H7 (cell line): ENCODE measurements around the gene RADIL. TPM values are rescaled to one million over a fixed set of nuclear protein-coding genes. Genes with fewer than 3 reads are reported as not detected.
"Not testable (repeated sequence)": the region's sequence is repeated elsewhere in the genome, so short reads cannot be mapped to it uniquely, and the experiment has no call there.

Experiments used
- DNase-seq: peaks from one replicate; pipeline ENCODE4 v3.0.0; 2012
- H3K27me3 ChIP-seq: 2 replicates; pipeline ENCODE4 v1.6.0; 2011; ENCODE audit warnings: mild to moderate bottlenecking, low read length; ENCODE audit not compliant: control insufficient read depth, insufficient read depth
- H3K36me3 ChIP-seq: replicated peaks from 2 replicates; pipeline ENCODE4 v1.5.1; 2011; ENCODE audit warnings: low read length; ENCODE audit not compliant: control insufficient read depth, insufficient read depth
- H3K4me3 ChIP-seq: 2 replicates; pipeline ENCODE4 v1.5.1; 2011; ENCODE audit warnings: low read depth, mild to moderate bottlenecking, control low read depth, low read length, moderate library complexity; ENCODE audit not compliant: insufficient read depth
- total RNA-seq: library from RNA; depleted of rRNA; stranded (reverse); fragments of >200 nt; shearing (Covaris generic); gene quantifications from 2 replicates; pipeline ENCODE4 v1.2.3, GENCODE V29; 2014

The RADIL gene
- total RNA-seq, 1 experiment from 2014 or later = 9.8 TPM

GRCh38 chr7:4891522-4891921 is 8.0 kb upstream of the RADIL start:
- H3K27me3 ChIP-seq, H3K4me3 ChIP-seq, H3K36me3 ChIP-seq, DNase-seq: not testable (repeated sequence)

DNA sequence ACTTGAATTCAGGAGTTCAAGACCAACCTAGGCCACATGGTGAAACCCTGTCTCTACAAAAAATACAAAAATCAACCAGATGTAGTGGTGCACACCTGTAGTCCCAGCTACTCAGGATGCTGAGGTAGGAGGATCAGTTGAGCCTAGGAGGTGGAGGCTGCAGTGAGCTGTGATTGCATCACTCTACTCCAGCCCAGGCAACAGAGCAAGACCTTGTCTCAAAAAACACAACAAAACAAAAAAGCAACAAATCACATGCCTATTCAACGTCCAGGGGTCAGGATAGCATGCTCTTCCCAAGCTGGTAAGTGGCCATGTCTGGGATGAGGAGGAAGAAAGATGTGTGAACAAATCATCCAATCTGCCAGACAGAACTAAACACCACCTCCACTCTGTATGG is 6.2 kb upstream of the RADIL start:
- H3K4me3 ChIP-seq = no peak overlapping the region
- no peaks in the 10 kb centered on the region for H3K27me3 ChIP-seq
- no peak for DNase-seq
- H3K36me3 ChIP-seq = no peaks in the 10 kb centered on the region

DNA sequence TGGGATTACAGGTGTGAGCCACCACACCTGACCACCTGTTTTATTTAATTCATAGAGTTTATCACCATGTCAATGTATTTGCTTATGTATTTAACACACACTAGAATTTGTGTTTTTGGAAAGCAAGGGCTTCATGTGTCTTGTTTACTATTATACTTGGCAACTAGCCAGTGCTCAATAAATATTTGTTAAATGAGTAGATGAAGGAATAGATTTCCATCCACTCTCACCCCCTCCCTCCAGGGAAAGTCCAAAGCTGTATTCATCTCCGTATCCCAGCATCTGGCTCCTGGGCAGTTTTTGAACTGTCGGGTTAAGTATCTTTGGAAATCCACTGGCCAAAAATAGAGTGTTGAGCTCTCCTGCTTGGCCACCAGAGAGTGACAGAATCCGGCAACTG is 4.6 kb upstream of the RADIL start:
- no peak for DNase-seq
- H3K4me3 ChIP-seq = no peak overlapping the region
- H3K27me3 ChIP-seq = no peaks in the 10 kb centered on the region
- no peaks in the 10 kb centered on the region for H3K36me3 ChIP-seq

DNA sequence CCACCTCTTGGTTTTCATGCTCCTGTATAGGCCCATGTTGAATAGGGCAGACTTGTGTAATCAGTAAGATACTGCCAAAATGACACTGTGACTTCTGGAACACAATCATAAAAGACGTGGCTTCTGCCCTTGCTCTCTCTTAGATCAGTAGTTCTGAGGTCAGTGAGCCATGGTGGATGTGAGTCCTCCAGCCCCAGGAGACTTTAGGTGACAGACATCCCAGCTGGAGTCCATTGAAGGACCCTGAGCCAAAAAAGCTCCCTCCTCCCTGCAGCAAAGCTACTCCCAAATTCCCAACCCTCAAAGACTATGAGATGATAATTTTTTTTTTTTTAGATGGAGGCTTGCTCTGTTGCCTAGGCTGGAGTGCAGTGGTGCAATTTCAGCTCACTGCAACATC is 3.2 kb upstream of the RADIL start:
- no peaks in the 10 kb centered on the region for H3K36me3 ChIP-seq
- no peak for DNase-seq
- peaks cover 8% of the 10 kb centered on the region; the same call in 1 of the 2 replicates for H3K27me3 ChIP-seq
- H3K4me3 ChIP-seq = no peak overlapping the region

- H3K36me3 ChIP-seq = no peaks in the 10 kb centered on the region
Observed at GRCh38 chr7:4885317-4885807, 1.8 kb upstream of the RADIL start.

GRCh38 chr7:4884164-4884563 is 648 bp upstream of the RADIL start:
- H3K36me3 ChIP-seq = no peaks in the 10 kb centered on the region
- H3K27me3 ChIP-seq = peaks cover 8% of the 10 kb centered on the region; the same call in 1 of the 2 replicates
- no peak overlapping the region for H3K4me3 ChIP-seq
- DNase-seq = no peak

More at GRCh38 chr7:4885317-4885807, 1.8 kb upstream of the RADIL start:
- no peak for DNase-seq
- Histone ChIP-seq H3K4me3 (no peak overlapping the region), H3K27me3 (peaks cover 8% of the 10 kb centered on the region; the same call in 1 of the 2 replicates)

DNA sequence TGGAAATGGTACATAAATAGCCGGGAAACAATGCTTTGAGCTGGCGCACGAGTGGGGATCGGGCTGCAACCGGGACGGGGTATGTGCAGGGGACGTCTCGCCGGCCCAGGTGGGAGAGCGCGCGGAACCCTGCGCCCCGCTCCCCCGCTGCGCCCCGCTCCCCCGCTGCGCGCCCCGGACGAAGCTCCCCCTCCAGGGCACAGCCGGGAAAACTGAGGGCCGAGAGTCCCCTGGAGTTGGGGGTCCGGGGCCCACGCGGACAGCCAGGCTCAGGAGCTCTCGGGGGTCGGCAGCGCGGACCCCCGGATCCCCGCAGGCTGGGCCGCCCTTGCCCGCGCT is 514 bp downstream of the RADIL start:
- H3K36me3 ChIP-seq = no peaks in the 10 kb centered on the region
- H3K27me3 ChIP-seq = peaks cover 8% of the 10 kb centered on the region; the same call in 1 of the 2 replicates
- H3K4me3 ChIP-seq = peak overlapping the region; percentile 60
- DNase-seq = no peak

DNA sequence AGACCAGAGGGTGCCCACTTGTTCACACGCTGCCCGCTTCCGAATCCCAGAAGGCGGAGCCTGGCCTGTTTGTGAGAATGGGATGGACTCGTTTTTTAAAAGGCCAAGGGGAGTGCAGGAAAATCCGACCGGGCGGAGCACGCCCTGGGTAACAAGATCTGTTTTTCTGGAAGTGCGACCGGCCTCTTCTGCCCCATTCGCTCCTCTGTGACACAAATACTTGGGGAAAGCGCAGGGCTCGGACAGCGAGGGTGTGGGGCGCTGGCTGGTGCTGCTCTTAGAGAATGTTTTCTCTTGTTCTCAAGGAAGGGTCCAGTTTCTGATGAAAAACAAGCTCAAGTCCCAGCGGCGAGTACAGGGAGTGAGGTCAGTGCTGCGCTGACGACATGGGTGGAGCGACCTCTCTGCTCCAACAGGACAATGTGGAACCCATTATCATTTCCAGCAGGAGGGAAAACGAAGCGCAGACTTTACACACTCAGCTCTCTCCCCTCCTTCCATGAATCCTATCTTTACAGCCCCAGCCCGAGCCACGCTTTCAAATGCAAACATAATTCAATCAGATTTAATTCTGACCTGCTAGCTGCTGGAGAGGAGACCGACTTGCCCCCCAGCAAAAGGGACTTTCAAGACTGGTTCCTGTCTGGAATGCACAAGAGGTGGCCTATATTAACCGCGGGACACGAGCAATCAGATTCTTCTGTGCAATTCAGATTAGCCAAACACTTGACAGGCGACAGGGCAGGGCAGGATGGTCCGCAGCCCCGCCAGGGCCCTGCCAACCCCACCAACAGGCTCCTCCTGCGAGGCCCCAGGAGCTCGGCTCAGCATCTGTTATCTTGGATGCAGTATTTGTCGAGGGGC is 1.1 kb downstream of the RADIL start:
- peaks cover 8% of the 10 kb centered on the region; the same call in 1 of the 2 replicates for H3K27me3 ChIP-seq
- no peaks in the 10 kb centered on the region for H3K36me3 ChIP-seq
- DNase-seq = peak; percentile 77
- H3K4me3 ChIP-seq = peak overlapping the region; percentile 60

- no peak overlapping the region for H3K4me3 ChIP-seq
- no peak for DNase-seq
Observed at GRCh38 chr7:4880218-4880617, 3.3 kb downstream of the RADIL start.

GRCh38 chr7:4879396-4880081 is 4.0 kb downstream of the RADIL start:
- Histone ChIP-seq H3K27me3 (peaks cover 8% of the 10 kb centered on the region; the same call in 1 of the 2 replicates), H3K4me3 (no peak overlapping the region)

More at GRCh38 chr7:4880218-4880617, 3.3 kb downstream of the RADIL start:
- no peaks in the 10 kb centered on the region for H3K36me3 ChIP-seq
- H3K27me3 ChIP-seq = peaks cover 8% of the 10 kb centered on the region; the same call in 1 of the 2 replicates

DNA sequence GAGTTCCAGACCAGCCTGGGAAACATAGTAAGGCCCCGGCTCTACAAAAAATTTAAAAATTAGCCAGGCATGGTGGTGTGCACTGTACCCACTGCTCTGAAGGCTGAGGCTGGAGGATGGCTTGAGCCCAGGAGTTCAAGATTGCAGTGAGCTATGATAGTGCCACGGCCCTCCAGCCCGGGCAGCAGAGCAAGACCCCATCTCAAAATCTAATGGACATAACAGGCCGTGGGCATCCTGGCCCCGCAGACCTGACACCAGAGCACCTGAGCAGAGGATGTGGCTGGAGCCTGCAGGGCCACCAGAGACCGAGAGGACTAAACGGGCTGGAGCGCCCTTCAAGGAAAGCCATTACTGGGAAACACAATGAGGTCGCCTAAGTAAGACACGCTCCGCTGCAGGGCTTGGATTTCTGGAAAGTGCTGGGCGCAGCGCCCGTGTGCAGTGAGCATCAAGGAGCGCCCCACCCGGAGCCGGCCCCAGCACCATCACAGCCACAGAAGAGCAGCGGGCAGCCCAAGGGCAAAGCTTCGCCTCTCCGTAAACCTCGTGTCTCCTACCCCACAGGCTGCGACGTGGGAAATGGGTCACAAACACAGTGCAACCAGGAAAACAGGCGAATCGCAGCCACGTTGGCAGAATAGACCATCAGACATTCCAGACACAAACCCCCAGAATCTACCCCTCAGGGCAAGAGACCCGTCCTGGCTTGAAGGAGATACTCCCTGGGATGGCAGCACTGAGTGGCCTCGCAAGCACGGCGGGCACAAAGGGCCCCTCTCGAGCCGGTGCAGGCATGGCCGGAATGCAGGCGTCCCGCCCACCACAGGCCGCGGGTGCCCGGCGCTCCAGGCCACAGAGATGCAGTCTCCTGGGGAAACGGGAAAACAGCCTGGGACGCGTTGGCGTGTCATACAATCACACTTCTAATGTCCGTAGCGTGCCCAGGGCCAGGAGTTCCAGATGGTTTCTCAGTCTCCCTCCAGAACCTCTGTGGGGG is 4.9 kb downstream of the RADIL start:
- no peak overlapping the region for H3K4me3 ChIP-seq
- H3K36me3 ChIP-seq = no peaks in the 10 kb centered on the region
- H3K27me3 ChIP-seq = peaks cover 8% of the 10 kb centered on the region; the same call in 1 of the 2 replicates
- peak; percentile 55 for DNase-seq

More at GRCh38 chr7:4879396-4880081, 4.0 kb downstream of the RADIL start:
- no peaks in the 10 kb centered on the region for H3K36me3 ChIP-seq
- DNase-seq = no peak

DNA sequence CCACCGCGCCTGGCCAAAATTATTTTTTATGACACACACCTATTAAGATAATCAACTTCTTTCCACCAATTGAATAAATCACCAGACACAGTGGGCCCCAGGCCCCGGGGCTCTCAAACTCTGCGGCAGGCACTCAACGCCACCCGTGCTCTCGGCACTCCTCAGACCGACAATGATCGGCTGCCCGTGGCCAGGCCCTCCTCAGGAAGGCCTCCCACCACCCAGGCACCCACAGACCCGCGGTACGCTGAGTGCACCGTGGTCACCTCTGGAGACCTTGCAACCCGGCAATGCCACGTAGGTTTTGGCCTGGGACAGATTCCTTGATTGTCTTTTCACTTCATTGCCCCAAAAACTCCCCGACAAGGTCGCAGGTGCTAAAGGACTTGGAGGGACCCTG is 6.9 kb downstream of the RADIL start:
- no peaks in the 10 kb centered on the region for H3K36me3 ChIP-seq
- no peak overlapping the region for H3K4me3 ChIP-seq
- H3K27me3 ChIP-seq = no peaks in the 10 kb centered on the region
- no peak for DNase-seq

GRCh38 chr7:4875391-4875790 is 8.1 kb downstream of the RADIL start:
- no peaks in the 10 kb centered on the region for H3K36me3 ChIP-seq
- DNase-seq = no peak
- no peak overlapping the region for H3K4me3 ChIP-seq
- no peaks in the 10 kb centered on the region for H3K27me3 ChIP-seq
